ENCODE measurements around the gene IL1RN. TPM values are rescaled to one million over a fixed set of nuclear protein-coding genes. Genes with fewer than 3 reads are reported as not detected.

Gene IL1RN
- total and polyA plus RNA-seq, 2 of the 8 experiments (the other 6 are each of a cell fraction or from before 2014, with no cell fraction given): not detected

- H3K14ac ChIP-seq (ENCODE audit: insufficient read length): no peak overlapping the region
- no peak for DNase-seq (ENCODE audit: low read depth in 1 of 2, low spot score in 2 of 2)
- H3K4me3 ChIP-seq (ENCODE audit: extremely low read depth in 1 of 4, insufficient read depth in 2 of 4, low read depth in 3 of 4, low read length in 4 of 4): no peak overlapping the region
These were observed 34.4 kb upstream of the IL1RN start for GRCh38 chr2:113092864-113093612.

More at GRCh38 chr2:113092864-113093612, 34.4 kb upstream of the IL1RN start:
- no peaks in the 10 kb centered on the region for H3K79me1 ChIP-seq (ENCODE audit: low read depth, low read length)
- 94% methylated on average over 4 of the region's 5 CpGs; no CpG with 5 or more reads in 1 of the 2 experiments for WGBS, 2 experiments (ENCODE audit: extremely low coverage in 1 of 2, insufficient coverage in 1 of 2, insufficient read length in 1 of 2, insufficient replicate concordance in 2 of 2, low coverage in 1 of 2, low lambda C conversion rate in 2 of 2, missing lambda C conversion rate in 1 of 2)
- no peak for FAIRE-seq
- H2AK5ac ChIP-seq (ENCODE audit: low read depth, low read length): no peak overlapping the region
- no peaks in the 10 kb centered on the region for H3K4me1 ChIP-seq (replicated peaks in 1 of 4; ENCODE audit: control insufficient read depth in 3 of 4, insufficient read depth in 4 of 4, low read length in 3 of 4)
- ChIA-PET CTCF (ENCODE audit: partially characterized antibody) (interaction anchor here (0.5 to 2.1 kb wide), 3 partner anchors 9 to 289 kb away, joined by 3 to 15 read pairs (median 4); no protein-coding TSS in a partner anchor), POLR2A (ENCODE audit: partially characterized antibody) (no interaction called here)
- no peak overlapping the region for H3K56ac ChIP-seq (replicated peaks; ENCODE audit: insufficient read length, low read depth, low read length)
- no peak overlapping the region for H2BK5ac ChIP-seq (ENCODE audit: low read depth, low read length)
- no peaks in the 10 kb centered on the region for H4K20me1 ChIP-seq (replicated peaks in 1 of 2; ENCODE audit: control insufficient read depth in 1 of 2, insufficient read depth in 2 of 2, low read length in 2 of 2)
- H2BK15ac ChIP-seq (ENCODE audit: low read length): no peak overlapping the region
- H3K27me3 ChIP-seq (replicated peaks in 1 of 4; ENCODE audit: control insufficient read depth in 3 of 4, extremely low read depth in 1 of 4, insufficient read depth in 3 of 4, low read length in 3 of 4): no peaks in the 10 kb centered on the region
- H2BK12ac ChIP-seq (ENCODE audit: low read depth, low read length): no peak overlapping the region
- H2BK20ac ChIP-seq (ENCODE audit: low read length): no peak overlapping the region
- no peak overlapping the region for H4K91ac ChIP-seq (replicated peaks; ENCODE audit: insufficient read length, low read length)
- H3K23ac ChIP-seq (ENCODE audit: insufficient read length): no peak overlapping the region
- no peak overlapping the region for H3K9ac ChIP-seq (replicated peaks in 1 of 4; ENCODE audit: extremely low read depth in 1 of 4, low read depth in 3 of 4, low read length in 3 of 4)
- no peak overlapping the region for H2AFZ ChIP-seq (ENCODE audit: low read length)
- no peaks in the 10 kb centered on the region for H3K36me3 ChIP-seq (ENCODE audit: control insufficient read depth in 2 of 4, insufficient read depth in 4 of 4, low read length in 3 of 4)
- H3K4ac ChIP-seq (replicated peaks; ENCODE audit: insufficient read length, low read depth, low read length): no peak overlapping the region
- H4K8ac ChIP-seq (ENCODE audit: extremely low read depth, insufficient read depth, low read length): no peak overlapping the region
- H4K5ac ChIP-seq (ENCODE audit: insufficient read length, low read depth, low read length): no peak overlapping the region
- no peak overlapping the region for H3K27ac ChIP-seq (ENCODE audit: low read depth, low read length)
- no peaks in the 10 kb centered on the region for H3K23me2 ChIP-seq (ENCODE audit: low read depth, low read length)
- H2BK120ac ChIP-seq (replicated peaks; ENCODE audit: low read depth, low read length): no peak overlapping the region
- TF ChIP-seq, protein P1, sequence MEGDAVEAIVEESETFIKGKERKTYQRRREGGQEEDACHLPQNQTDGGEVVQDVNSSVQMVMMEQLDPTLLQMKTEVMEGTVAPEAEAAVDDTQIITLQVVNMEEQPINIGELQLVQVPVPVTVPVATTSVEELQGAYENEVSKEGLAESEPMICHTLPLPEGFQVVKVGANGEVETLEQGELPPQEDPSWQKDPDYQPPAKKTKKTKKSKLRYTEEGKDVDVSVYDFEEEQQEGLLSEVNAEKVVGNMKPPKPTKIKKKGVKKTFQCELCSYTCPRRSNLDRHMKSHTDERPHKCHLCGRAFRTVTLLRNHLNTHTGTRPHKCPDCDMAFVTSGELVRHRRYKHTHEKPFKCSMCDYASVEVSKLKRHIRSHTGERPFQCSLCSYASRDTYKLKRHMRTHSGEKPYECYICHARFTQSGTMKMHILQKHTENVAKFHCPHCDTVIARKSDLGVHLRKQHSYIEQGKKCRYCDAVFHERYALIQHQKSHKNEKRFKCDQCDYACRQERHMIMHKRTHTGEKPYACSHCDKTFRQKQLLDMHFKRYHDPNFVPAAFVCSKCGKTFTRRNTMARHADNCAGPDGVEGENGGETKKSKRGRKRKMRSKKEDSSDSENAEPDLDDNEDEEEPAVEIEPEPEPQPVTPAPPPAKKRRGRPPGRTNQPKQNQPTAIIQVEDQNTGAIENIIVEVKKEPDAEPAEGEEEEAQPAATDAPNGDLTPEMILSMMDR (IDR thresholded peaks at IDR 0.05; ENCODE audit: control extremely low read depth in 1 of 3, insufficient read depth in 1 of 3, low read depth in 1 of 3, low read length in 3 of 3): no peak
- no peak for TF ChIP-seq TAF7 (optimal IDR thresholded peaks at IDR 0.05; ENCODE audit: borderline replicate concordance, low read depth, low read length)
- H3K79me2 ChIP-seq (ENCODE audit: control insufficient read depth in 1 of 2, insufficient read depth in 2 of 2, low read length in 2 of 2): no peaks in the 10 kb centered on the region
- H3K9me3 ChIP-seq (ENCODE audit: insufficient read depth in 2 of 2, low read depth in 1 of 2, low read length in 1 of 2): no peaks in the 10 kb centered on the region; a peak in 1 of 4 replicates
- H3K4me2 ChIP-seq (ENCODE audit: insufficient read depth in 1 of 2, low read depth in 2 of 2, low read length in 2 of 2): no peak overlapping the region
- H3K18ac ChIP-seq (ENCODE audit: extremely low read depth, low read length): no peak overlapping the region

Measured in H1 (cell line).